ENCODE results near the gene PRKAR1B.

DNA sequence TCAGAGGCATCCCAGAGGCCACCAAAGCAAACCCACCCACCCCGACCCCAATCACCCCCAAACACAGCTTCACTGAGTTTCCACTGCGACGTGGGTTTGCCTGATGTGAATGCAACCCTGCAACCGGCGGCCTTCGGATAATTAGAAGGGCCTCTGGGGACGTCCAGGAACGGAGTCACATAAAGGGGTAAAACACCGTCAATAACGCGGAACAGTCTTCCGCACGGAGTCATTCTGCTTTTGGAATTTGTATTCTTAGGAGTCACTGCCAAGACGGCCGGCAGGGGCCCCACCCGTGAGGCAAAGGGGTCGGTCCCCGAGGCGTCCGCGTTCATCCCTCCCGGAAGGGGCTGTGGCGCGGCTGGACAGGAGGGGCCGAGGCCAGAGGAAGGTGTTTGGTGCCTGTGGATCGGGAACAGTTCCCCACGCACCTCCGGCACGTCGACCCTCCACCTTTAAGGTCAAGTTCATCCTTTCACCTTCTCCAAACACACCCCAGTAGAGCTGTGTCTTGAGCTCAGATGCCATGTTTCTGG, 170.7 kb downstream of the PRKAR1B start:
- no peak for TF ChIP-seq POLR2A (IDR thresholded peaks at IDR 0.05)
- TF ChIP-seq, protein P1, sequence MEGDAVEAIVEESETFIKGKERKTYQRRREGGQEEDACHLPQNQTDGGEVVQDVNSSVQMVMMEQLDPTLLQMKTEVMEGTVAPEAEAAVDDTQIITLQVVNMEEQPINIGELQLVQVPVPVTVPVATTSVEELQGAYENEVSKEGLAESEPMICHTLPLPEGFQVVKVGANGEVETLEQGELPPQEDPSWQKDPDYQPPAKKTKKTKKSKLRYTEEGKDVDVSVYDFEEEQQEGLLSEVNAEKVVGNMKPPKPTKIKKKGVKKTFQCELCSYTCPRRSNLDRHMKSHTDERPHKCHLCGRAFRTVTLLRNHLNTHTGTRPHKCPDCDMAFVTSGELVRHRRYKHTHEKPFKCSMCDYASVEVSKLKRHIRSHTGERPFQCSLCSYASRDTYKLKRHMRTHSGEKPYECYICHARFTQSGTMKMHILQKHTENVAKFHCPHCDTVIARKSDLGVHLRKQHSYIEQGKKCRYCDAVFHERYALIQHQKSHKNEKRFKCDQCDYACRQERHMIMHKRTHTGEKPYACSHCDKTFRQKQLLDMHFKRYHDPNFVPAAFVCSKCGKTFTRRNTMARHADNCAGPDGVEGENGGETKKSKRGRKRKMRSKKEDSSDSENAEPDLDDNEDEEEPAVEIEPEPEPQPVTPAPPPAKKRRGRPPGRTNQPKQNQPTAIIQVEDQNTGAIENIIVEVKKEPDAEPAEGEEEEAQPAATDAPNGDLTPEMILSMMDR (IDR thresholded peaks at IDR 0.05) = no peak
